GM19043 (cell line): Measurements from ENCODE around the gene MESP1.
A peak's percentile ranks its signal among the peaks of the same experiment; 100 is the strongest.
"Not testable (repeated sequence)": the region's sequence is repeated elsewhere in the genome, so short reads cannot be mapped to it uniquely, and the experiment has no call there.

ENCODE experiments used
- ATAC-seq: cut with Tn5 transposase; IDR thresholded peaks from one replicate; pipeline ENCODE4 v1.9.1; 2021; ENCODE audit warnings: low read depth; ENCODE audit not compliant: unreplicated experiment

The MESP1 gene, protein sequence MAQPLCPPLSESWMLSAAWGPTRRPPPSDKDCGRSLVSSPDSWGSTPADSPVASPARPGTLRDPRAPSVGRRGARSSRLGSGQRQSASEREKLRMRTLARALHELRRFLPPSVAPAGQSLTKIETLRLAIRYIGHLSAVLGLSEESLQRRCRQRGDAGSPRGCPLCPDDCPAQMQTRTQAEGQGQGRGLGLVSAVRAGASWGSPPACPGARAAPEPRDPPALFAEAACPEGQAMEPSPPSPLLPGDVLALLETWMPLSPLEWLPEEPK

DNA sequence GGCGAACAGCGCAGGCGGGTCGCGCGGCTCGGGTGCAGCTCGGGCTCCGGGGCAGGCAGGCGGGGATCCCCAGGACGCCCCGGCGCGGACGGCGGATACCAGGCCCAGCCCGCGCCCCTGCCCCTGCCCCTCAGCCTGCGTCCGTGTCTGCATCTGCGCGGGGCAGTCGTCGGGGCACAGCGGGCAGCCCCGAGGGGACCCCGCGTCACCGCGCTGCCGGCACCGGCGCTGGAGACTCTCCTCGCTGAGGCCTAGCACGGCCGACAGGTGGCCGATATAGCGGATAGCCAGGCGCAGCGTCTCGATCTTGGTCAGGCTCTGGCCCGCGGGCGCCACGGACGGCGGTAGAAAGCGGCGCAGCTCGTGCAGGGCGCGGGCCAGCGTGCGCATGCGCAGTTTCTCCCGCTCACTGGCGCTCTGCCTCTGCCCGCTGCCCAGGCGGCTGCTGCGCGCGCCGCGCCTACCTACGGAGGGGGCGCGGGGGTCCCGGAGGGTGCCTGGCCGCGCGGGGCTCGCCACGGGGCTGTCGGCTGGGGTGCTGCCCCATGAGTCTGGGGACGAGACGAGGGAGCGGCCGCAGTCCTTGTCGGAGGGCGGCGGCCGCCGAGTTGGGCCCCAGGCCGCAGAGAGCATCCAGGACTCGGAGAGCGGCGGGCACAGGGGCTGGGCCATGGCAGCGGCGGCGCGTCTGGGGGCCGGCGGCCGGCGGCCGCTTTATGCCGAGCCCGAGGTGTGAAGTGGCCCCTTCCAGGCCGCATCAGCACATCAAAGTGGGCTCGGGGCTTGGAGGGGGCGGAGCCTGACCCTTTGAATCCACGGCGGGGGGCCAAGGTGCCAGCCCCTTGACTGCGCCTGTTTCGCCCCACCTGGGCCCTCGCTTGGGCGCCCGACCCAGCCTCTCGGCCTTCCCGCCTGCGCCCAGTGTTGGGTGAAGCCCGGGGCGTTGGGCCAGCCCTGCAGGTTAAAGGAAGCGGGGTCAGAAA, at the start of gene MESP1:
TSS of gene MESP1 (minus strand) at position 690 of the 983 bp plus-strand sequence. CDS start at position 672, 18 bp downstream.
- peak; percentile 94 for ATAC-seq

DNA sequence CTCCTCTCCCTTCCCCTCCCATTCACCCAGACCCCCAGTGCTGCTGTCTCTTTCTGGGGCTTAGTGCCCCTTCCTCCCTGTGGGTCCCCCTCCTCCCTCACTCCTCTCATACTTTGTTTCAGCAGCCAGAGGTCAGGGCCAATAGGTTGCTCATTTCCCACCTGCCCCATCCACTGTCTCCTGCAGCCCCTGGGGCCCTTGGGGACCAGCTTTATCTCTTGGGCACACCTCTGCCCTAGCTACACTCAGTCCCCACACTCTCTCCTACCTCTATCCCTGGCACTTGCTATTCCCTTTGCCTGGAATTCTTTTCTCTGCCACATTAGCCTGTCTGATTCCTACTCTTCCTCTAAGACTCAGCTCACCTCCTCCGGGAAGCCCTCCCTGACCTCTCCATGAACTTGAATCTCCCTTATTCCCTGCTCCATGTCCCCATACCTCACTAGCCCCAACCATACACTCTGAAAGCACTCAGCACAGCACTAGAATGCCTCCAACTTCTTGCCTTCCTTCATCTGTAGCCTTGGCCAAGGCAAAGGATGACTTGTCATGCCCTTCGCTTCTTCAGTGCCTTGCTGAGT, 49.0 kb upstream of the MESP1 start:
- ATAC-seq: no peak

DNA sequence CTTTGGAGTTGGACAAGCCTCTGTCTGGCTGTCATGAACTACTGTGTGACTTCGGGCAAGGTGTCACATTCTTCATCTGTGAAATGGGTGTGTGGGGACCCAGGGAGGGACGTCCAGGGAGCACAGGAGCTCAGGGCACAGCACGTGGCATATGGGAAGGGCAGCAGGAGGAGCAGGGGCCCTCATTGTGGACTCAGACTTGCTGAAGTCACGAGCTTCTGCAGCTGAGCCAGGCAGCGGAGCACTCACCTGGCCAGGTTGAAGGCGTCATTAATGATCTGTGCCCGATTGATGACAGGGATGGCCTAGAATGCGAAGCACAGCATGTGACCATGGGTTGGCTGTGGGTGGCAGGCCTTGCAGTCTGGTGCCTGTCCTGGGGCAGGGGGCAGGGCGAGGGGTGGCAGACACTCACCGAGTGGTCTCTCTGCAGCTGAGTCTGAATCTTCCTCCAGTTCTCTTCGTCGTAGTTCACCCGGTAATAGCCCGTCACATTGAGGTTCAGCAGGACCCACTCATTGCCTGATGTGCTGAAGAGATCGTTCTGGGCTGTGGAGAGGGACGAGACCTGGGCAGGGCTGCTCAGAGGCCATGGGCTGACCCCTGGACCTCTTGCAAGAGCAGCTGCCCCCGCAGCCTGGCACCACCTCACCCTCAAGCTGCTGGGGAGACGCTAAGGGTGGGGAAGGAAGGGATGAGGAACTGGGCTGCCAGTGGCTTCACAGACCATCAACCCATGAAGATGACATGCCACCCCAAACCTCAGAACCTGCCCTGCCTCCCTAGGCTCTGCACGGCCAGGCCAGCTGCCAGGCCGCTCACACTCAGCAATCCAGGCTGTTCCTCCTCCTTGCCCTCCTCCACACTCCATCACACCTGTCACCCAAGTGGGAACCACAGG, 48.2 kb upstream of the MESP1 start:
- no peak for ATAC-seq

DNA sequence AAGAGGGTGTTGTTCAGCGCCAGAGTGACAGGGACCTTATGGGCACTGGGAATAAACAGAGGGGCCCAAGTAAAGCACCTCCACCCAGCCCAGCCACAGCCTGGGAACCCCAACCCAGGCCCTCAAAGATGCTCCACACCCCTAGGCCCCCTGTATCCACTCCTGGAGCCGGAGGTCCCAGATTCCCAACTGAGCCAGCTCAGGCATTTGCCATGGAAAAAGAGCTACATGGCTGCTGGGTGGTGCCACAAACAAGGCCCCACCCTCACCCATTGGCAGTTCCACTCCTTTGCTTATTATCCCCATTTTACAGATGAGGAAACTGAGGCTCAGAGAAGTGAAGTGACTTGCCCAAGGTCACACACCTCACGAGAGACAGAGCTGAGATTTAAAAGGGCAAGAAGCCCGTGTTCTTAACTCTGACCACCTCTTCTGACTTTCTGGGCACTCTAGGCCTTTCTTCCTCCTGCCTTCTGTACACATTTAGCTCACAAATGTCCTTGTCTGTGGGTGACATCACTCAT, 46.7 kb upstream of the MESP1 start:
- ATAC-seq: no peak

DNA sequence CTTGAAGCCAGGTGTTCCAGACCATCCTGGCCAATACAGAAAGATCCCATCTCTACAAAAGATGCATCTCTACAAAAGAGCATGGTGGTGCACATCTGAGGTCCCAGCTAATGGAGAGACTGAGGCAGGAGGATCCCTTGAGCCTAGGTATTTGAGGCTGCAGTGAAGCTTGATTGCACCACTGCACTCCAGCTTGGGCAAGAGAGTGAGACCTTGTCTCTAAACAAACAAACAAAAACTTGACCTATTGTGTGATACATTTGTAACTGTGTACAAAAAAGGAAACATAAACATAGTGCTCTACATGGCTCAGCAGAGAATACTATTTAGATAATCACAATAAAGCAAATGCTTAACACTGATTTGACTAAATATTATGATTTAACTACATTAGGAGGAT, 44.9 kb upstream of the MESP1 start:
- ATAC-seq: no peak

DNA sequence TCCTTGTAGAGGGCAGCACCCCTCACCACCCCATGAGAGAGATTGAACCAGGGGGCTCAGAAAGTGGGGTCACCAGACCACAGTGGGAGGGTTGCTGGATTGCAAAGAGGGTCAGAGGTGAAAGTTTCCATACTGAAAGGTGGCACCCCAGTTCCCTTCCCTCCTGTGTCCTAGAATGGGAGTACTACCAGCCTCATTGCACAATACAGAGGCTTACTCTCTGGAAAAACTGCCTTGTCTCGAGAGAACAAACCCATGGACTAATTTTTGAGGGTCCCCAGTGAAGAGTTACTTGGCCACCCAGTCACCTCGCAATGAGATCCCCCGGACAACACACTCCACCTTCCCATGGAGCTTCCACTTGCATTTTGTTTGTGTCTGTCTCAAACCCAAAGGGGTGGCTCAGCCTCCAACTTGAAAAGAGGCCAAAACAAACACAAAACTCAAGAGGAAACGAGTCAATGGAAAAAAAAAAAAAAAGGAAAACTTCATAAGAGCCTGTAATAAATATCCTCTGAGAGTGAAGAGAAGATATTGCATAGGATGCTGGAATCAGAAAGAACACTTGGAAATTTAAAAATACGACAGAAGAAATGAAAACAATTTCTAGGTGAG, 43.7 kb upstream of the MESP1 start:
- ATAC-seq: no peak

DNA sequence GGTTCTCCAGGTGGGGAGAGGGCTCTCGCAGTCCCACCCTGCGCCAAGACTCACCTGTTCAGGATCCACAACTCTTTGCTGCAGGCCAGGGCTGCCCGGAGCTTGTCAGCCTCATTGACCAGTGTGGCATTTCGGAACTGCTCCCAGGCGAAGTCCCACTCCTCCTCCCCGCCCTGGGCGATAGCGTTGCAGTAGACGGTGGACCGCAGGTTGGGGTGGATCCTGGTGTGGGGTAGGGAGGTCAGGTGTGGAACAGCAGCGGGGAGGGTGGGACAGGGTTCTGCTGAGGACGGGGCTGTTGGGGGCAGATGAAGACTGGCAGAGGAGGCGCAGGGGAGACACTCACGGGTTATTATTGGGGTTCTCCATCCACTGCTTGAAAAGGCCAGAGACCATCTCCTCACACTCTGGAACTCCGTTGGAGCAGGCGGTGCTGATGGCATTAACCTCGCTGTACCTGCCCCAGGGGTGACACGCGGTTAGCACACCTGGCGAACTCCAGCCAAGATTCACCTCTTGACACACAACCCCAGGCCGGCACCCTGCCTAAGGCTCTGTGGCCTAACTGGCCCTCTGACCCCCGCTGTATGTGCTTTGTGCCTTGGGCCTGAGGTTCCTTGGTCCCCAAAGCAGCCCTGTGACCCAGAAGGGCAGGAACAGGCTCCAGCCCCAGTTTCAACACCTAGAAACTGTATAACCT, 41.2 kb upstream of the MESP1 start:
- ATAC-seq: no peak

DNA sequence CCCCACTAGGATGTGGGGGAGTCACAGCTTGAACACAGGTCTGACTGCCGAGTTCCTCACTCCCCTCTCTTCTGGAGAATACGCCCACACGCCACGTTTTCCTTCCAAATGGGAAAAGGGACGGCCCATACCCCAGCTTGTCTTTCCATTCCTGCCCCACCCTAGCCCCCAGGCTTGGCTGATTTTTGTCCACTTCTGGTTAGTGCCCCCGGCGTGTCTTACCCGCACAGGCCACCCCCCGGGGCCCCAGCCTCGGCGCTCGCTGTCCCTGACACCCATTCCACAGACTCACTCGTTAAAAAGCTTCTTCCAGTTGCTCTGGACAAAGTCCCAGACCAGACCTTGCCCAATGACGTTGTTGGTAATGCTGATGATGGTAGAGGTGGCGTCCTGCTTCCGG, 39.6 kb upstream of the MESP1 start:
- no peak for ATAC-seq

DNA sequence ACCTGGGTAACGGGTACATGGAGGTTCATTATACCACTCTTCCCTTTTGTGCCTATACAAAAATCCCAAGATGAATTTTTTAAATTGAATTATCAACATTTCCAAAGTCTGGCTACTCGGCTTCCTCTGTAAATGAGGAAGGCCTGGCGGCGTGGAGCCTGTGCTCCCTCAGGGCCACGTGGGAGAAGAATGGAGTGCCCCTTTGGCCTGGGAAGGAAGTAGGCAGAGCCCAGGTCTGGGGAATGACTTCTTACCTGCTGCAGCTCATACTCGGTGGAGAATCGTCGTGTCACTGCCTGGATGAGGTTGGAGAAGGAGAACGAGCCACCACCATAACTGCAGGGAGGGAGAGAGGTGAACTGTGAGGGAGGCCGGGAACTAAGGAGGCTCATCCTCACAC, 39.2 kb upstream of the MESP1 start:
- ATAC-seq: no peak

DNA sequence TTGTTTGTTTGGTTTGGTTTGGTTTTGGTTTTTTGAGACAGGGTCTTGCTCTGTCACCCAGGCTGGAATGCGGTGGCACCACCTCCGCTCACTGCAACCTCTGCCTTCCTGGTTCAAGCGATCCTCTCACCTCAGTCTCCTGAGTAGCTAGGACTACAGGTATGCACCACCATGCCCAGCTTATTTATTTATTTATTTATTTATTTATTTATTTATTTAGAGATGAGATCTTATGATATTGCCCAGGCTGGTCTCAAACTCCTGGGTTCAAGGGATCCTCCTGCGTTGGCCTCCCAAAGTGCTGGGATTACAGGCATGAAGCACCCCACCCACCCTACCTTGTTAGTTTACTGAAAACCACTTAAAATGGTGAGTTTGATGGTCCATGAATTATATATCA, 37.5 kb upstream of the MESP1 start:
- ATAC-seq: not testable (repeated sequence)

DNA sequence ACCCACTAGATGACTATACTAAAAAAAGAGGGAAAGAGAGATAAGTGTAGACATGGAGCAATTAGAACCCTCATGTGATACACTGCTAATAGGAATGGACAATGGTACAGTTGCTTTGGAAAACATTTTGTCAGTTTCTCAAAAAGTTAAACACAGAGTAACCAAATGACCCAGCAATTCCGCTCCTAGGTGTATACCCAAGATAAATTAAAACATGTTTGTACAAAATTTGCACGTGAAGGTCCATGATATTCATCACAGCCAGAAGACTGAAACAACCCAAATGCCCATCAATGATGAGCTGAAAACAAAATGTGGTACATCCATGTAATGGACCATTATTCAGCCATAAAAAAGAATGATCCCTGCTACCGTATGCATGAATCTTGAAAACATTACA, 36.9 kb upstream of the MESP1 start:
- ATAC-seq: no peak

DNA sequence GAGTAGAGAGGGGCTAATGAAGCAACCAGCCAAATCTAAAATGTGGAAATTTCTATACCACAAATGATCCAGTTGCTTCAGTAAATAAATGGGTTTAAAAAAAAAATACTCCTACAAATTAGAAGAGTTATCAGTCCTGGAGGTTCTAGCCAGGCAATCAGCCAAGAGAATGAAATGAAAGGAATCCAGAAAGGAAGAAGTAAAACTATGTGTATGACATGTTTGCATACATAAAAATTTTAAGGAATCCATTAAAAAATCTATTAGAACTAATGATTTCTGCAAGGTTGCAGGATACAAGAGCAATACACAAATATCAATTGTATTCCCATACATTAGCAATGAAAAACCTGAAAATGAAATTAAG, 34.7 kb upstream of the MESP1 start:
- ATAC-seq: no peak

DNA sequence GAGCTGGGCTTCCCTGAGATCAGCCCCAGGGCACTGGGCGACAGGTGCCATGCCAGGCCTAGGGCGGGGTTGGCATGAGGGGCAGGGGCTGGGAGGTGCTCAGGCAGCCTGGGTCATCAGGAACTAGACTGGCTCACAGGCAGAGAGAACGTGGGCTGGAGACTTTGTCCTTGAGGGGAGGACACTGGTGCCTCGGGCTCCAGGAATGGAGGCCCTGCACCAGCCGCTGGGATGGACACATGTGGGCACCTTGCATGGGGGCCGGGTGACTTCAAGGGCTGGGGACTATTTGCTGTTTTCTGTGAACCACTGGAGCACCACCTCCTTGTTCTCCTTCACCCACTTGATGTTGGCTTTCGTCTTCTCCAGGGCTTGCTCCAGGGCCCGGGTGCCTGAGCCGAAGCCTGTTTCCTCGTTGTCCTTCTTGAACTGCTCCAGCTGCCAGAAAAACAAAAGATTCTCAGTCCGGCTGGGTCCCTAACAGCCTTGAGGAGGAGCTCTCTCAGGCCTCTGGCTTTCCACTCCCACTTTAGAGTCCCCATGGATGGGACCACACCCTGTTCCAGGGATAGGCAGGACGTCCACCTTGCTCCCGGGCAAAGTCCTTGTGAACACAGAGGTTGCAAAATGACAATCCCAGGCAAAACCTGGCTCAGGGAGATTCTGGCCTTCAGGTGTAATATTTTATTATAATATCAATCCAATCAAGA, 34.2 kb upstream of the MESP1 start:
- no peak for ATAC-seq

DNA sequence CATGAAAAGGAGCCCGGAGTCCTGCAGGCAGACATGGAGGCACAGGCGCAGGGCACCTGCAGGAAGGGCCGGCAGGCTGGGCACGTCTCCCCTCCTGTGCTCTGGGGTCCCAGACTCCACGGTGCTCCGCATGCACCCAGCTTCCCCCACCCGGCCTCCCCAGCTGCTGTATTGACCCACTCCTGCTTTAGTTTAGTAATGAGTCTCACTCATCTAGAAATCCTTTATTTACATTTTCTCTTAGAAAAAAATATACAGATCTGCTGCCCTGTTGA, 33.6 kb upstream of the MESP1 start:
- ATAC-seq: no peak

DNA sequence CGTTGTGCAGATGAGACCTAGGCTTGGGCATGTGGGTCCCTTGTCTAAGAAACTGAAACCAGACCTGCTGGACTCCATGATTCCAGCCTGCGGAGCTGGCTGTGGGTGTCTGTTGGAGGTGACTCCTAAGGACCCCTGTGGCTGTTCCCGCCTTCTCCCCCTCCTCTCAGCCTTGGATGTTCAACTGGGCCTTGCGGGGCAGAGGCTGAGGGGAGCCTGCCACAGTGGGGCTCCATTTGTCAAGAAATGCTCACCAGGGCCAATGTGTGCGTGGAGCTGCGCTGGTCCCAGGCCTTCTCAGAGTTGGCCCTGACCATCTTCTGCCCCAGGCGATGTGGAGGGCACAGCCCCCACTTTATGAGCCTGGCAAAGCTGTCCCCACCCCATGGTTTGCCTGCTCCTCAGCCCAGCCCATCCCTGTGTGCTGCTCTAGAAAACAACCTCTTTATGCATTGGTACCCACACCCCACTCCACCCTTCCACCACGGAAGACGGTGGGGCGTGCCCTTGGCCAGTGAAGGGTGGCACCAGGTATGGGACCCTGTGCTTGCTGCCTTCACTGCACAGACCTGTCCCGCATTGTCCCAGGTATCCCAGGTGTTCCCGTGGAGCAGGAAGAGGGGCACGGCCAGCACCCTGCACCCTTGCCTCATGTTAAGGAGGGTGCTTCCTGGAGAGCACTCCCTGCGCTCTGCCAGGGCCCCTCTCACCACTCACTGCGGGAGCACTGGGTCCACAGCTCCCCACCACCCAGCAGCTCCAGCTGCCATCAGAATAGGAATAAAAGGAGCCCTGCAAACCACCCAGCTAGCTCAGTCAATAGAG, 33.0 kb upstream of the MESP1 start:
- ATAC-seq: no peak

DNA sequence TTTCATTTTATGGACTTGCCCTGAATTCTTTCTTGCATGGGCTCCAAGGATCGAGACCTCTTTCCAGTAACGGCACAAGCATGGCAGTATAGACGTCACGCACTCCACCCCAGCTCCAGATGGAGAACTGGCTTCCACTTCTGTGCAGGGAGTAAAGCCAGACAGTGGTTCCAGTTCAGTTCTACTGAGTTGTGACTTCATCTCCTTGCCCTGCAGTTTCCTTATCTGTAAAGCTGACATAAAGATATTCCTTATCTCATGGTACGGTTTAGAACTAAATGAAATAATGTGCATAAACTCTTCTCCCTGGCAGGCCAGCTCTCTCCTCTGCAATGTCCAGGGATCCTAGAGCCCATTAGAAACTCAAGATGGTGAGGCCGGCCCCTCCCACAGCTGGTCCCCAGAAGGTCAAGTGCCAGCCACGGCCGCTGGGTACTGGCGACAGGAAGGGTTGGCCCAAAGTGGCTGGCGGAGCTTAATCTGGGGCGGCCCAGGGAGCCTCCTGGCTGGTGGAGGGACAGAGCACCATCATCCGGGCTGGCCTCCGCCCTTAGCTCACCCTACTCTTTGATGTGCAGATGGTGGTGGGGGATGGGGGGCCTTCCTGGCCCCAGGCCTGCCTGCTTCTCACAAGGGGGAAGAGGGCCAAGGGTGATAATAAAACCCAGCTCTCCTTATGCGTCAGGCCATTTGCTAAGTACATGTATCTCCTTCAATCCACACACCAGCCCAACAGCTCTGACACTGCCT, 32.2 kb upstream of the MESP1 start:
- ATAC-seq: no peak

DNA sequence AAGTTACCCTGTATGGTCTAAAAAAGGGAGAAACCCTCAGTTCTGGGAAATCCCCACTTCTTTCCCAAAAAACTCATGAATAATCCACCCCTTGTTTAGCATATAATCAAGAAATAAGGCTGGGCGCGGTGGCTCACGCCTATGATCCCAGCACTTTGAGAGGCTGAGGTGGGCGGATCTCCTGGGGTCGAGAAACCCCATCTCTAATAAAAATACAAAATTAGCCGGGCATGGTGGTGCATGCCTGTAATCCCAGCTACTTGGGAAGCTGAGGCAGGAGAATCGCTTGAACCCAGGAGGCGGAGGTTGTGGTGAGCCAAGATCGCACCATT, 31.5 kb upstream of the MESP1 start:
- ATAC-seq: not testable (repeated sequence)
